GM19351 (cell line): Measurements from ENCODE around the gene PIEZO1.
"Not testable (repeated sequence)": the region's sequence is repeated elsewhere in the genome, so short reads cannot be mapped to it uniquely, and the experiment has no call there.

Experiments
- ATAC-seq: cut with Tn5 transposase; IDR thresholded peaks from one replicate; pipeline ENCODE4 v1.9.1; 2021; ENCODE audit warnings: mild to moderate bottlenecking, moderate library complexity; ENCODE audit not compliant: unreplicated experiment

Gene PIEZO1

DNA sequence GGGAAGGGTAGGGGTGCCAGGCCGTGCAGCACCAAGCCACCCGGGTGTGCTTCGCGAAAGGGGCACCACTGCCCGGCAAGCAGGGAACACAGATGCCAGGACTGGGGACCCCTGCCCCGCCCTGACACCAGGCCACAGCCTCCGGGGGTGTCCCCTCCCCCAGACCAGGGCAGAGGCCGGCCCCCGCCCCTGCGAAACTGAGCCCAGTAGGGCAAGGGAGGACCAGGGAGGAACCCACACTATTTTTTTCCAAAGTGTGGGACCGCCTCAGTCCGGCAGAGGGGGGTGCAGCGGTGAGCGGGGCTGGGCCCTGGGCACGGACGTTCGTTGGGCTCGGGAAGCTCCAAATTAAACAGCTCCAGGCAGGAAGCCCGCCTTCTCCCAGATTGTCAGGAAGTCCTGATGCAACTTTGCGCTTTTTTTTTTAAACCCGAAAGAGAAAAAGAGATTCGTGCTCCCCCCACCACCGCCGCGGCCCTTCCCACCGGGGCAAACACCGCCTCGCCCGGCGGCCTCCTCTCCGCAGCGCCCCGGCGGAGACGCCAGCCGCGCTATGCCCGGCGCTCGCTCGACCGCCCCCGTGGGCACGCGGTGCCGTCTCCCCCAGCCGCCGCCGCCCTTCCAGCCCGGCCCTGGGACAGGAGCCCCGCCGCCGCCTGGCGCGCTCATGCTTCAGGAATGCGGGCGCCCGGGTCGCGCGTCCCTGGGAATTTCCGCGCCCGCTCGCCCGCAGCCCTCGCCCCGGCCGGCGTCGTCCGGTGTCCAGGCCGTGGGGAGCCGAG is 755 bp downstream of the PIEZO1 start:
- no peak for ATAC-seq

DNA sequence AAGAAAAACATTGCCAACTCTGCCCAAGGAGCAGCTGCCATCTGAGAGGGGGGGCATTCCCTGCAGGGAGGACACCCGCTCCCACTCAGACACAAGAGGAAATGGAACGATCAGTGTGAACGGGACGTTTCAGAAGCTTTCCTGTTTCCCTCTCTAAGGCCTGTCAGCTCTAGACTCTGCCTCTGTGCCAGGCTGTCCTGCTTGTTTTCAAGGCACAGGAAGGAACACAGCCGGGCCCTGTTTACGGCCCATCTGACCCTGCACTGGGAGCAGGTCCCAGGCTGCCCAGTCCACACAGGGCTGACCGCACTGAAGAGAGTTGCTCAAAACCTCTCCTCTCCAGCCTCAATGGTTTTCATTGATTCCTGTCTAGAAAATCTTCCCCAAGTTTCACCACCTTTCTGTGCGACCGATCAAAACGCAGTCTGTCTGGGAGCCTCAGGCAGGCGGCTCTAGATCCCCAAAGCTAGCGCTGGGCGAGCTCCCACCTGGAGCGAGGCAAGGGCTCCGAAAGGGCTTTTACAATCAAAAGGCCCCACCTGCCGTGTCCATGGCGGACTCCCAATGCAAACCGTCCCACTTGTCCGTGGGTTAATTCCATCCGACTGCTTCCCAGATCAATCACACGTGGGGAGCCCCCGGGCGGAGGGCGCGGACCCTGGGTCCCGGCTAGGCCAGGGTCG is 1.5 kb downstream of the PIEZO1 start:
- no peak for ATAC-seq

DNA sequence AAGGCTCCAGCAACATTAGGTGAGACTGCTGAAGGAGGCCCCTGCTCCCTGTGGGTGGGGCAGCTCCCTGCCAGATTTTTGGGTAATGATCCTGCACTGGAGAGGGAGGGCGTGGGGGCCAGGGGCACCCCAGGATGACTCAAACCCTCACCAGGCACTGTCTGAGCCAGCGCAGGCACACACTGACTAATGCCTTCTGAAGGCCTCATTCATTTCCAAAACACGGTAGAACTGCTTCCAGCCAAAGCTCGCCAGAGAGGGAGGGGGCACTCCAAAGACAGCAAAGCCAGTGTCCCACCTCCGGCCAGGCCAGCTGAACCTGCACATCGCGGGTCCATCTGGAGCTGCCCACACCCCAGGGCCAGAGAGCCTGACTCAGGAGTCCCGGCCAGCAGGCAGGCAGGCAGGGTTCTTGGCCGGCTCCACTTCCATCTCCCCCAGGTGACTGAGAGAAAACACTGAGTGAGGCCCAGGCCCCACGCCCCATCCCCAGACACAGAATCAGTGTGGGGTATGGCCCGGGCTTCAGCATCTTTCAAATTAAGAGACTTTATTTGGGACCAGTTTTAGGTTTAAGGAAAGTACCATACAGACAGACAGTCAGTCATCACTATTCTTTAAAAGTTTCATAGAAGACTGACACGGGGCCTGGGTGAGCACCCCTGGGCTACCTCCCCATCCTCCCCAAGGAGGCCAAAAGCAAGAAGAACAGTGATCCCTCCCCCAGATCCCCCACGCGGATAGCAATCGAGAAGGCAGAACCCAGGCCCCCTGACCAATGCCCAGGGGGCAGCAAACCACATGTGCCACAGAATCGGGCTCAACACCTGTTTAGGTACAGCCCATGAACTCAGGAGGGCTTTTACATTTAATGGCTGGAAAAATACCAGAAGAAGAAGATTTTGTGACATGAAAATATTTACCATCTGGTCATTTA is 2.3 kb downstream of the PIEZO1 start:
- ATAC-seq, result no peak

GRCh38 chr16:88781140-88782077 is 3.6 kb downstream of the PIEZO1 start:
- peak; percentile 36 for ATAC-seq

DNA sequence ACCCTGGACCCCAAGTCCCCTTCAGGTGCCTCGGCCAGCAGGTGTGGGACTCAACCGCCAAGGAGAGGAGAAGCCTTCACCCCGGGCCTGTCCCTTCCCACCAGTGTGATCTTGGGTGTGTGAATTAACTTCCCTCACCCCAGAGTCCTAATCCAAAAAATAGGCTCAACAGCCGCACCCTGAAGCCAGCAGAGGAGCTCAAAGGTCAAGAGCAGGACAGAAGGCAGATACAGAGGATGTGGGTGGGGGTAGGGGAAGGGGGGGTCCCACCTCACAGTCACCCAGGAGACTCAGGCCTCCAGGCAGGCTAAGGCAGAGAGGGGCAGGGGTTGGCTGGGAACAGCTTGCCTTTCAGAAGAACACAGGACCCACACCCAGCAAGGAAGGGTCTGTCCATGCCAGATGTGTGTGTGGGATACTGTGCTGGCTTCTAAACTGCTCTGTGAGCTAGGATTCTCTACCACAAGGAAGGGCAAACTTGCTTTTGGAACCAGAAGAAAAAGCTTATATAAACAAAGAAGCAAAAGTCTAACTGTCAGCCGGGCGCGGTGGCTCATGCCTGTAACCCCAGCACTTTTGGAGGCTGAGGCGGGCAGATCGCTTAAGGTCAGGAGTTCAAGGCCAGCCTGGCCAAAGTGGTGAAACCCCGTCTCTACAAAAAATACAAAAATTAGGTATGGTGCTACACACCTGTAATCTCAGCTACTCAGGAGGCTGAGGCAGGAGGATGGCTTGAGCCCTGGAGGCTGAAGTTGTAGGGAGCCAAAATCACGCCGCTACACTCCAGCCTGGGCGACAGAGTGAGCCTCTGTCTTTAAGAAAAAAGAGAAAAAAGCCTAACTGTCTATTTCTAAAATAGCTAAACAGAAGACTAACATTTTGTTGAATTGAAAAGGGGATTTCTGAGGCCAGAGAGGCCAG is 4.6 kb downstream of the PIEZO1 start:
- no peak for ATAC-seq

- ATAC-seq, result no peak
Measured at GRCh38 chr16:88779406-88780141, 5.4 kb downstream of the PIEZO1 start.

- ATAC-seq, result no peak
Measured at GRCh38 chr16:88778541-88779065, 6.4 kb downstream of the PIEZO1 start.

DNA sequence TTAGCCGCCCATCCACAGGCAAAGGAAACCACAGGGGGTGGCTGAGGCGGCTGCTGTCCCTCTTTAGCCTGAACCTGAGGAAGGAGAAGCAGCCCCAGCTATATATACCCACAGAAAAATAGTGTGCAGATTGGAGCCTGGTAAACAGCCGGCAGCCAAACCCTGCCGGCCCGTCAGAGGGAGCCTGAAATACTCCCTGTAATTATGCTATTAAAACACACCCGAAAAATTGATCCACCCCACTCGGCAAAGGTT is 6.8 kb downstream of the PIEZO1 start:
- no peak for ATAC-seq

- ATAC-seq, result no peak
Measured at GRCh38 chr16:88777471-88778270, 7.3 kb downstream of the PIEZO1 start.

- no peak for ATAC-seq
Measured at GRCh38 chr16:88775825-88776224, 9.2 kb downstream of the PIEZO1 start.

DNA sequence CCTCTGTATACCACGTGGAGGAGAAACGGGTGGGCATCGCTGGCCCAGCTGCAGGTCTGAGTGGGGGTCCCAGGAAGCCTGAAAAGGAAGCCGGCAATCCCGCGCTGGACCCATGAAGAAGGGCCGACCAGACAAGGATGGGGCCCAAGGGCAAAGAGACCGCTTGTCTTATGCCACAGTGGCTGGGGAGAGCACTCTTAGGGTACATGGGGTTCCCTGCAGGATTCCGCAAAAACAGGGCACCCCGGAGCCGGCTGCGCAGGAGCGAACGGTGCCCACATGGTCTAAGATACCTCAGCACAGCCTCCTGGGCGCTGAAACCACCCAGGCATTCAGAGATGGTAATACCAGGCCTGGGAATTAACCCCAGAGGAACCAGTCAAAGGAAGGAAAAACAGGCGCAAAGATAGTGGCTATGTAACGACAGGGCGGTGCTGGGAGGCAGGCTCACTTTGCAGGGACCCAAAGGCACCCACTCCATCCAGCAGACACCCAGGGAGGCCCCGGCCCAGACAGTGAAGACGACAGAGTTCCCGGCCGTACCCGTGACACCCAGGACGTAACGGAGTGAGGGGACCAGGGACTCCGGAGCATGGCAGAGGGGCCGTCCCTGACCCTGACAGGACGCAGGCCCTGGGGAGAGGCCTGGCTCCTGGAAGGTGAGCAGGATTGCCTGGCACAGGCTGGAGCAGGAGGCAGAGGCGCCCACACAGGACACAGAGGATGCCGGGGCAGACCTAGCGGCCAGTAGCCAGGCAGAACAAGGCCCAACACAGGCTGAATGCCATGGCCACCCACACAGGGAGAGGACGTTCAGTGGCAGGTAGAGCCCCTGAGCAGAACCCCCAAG is 10.3 kb downstream of the PIEZO1 start:
- no peak for ATAC-seq

GRCh38 chr16:88773812-88774291 is 11.2 kb downstream of the PIEZO1 start:
- ATAC-seq, result no peak

GRCh38 chr16:88772871-88773811 is 11.9 kb downstream of the PIEZO1 start:
- ATAC-seq, result no peak

- not testable (repeated sequence) for ATAC-seq
Measured at GRCh38 chr16:88771781-88772180, 13.2 kb downstream of the PIEZO1 start.

DNA sequence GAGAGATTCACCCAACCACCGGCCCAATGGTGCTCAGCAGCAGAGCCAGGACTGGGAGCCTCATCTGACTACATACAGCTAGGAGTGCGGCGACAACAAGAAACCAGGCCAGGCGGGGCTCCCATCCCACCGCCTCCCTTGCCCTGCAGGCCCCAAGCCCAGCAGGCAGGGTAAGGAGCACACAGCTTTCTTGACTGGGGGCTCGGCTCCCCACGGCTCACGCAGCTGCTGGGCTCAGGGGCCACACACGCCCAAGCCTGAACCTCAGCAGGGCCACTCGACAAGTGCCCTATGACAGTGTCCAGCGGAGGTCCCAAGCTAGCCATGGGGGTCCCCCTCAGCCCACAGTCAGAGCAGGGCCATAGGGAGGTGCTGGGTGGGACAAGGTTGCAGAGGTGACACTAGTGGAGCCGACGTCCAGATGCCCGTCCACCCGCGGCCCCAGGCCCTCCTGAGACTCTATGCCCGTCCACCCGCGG is 13.7 kb downstream of the PIEZO1 start:
- no peak for ATAC-seq
